Endothelial cell of umbilical vein (primary cell): ENCODE data around the gene EVI5. TPM values are rescaled to one million over a fixed set of nuclear protein-coding genes. Genes with fewer than 3 reads are reported as not detected.

ENCODE experiments used
- BruUV-seq: library from RNA; stranded (reverse); fragments of 400-500 nt; replicated peaks from 2 replicates; lab custom pipeline; 2021; lab: Mats Ljungman, UMichigan
- CTCF ChIA-PET: fragments of 300-600, 350-600 bp; sonication (Branson Sonifier 250); formaldehyde crosslinking; loops from one replicate; lab custom pipeline; 2021; ENCODE audit warnings: antibody characterized with exemption, inconsistent platforms; lab: Charles Lee
- POLR2A ChIA-PET: fragments of 300-600, 350-600 bp; sonication (Branson Sonifier 250); formaldehyde crosslinking; loops from one replicate; lab custom pipeline; 2021; ENCODE audit warnings: antibody characterized with exemption, inconsistent platforms; lab: Charles Lee
- DNase-seq: peaks from one replicate; pipeline ENCODE4 v3.0.0-alpha.2; 2011; ENCODE audit warnings: low read depth, low spot score
- FAIRE-seq: peaks from 2 replicates; lab custom pipeline; 2011; peaks lifted over from hg19 to GRCh38; lab: Jason Lieb, UNC
- H2AFZ ChIP-seq: 2 replicates; pipeline ENCODE4 v1.6.0; 2012; ENCODE audit warnings: low read depth, low read length, control low read depth, inconsistent platforms
- H3K27ac ChIP-seq: 2 replicates; pipeline ENCODE4 v1.5.1; 2011; ENCODE audit warnings: low read depth, mild to moderate bottlenecking, control low read depth, low read length, moderate library complexity; ENCODE audit not compliant: insufficient read depth
- H3K27me3 ChIP-seq, 2 experiments: 2 replicates each; pipeline versions ENCODE4 v1.6.0 to v1.6.1; 2011; ENCODE audit warnings: low read length in 2 of 2, mixed read lengths in 1 of 2; ENCODE audit not compliant: control insufficient read depth in 2 of 2, insufficient read depth in 2 of 2
- H3K36me3 ChIP-seq, 2 experiments: 2 replicates in 1 of 2; 3 replicates in 1 of 2; pipeline ENCODE4 v1.5.1; 2011; ENCODE audit warnings: low read length in 2 of 2, mild to moderate bottlenecking in 1 of 2, moderate library complexity in 1 of 2; ENCODE audit not compliant: control insufficient read depth in 2 of 2, insufficient read depth in 2 of 2; ENCODE audit errors: extremely low read depth in 1 of 2
- H3K4me1 ChIP-seq: 3 replicates; pipeline ENCODE4 v1.5.1; 2011; ENCODE audit warnings: mild to moderate bottlenecking, low read length; ENCODE audit not compliant: control insufficient read depth, insufficient read depth; ENCODE audit errors: extremely low read depth
- H3K4me2 ChIP-seq: 2 replicates; pipeline ENCODE4 v1.6.1; 2011; ENCODE audit warnings: low read length, control low read depth, mixed read lengths; ENCODE audit not compliant: insufficient read depth
- H3K4me3 ChIP-seq, 3 experiments: fragments of 200-600 bp in 1 of 3; sonication (generic), shearing (Covaris generic) in 1 of 3; replicated peaks in 1 of 3; 2 replicates each; pipeline ENCODE4 v1.5.1; 2011 to 2016; ENCODE audit warnings: control low read depth in 3 of 3, low read length in 3 of 3, mild to moderate bottlenecking in 2 of 3, inconsistent platforms in 1 of 3, low read depth in 1 of 3, moderate library complexity in 1 of 3; ENCODE audit not compliant: insufficient read depth in 1 of 3
- H3K79me2 ChIP-seq: 2 replicates; pipeline ENCODE4 v1.6.0; 2012; ENCODE audit warnings: low read length, inconsistent platforms; ENCODE audit not compliant: control insufficient read depth, insufficient read depth
- H3K9ac ChIP-seq: replicated peaks from 2 replicates; pipeline ENCODE3; 2011; ENCODE audit warnings: low read length, control low read depth; ENCODE audit not compliant: insufficient read depth; ENCODE audit errors: extremely low read depth
- H3K9me1 ChIP-seq: replicated peaks from 3 replicates; pipeline ENCODE4 v1.6.0; 2011; ENCODE audit warnings: mild to moderate bottlenecking, low read length; ENCODE audit not compliant: control insufficient read depth, insufficient read depth; ENCODE audit errors: extremely low read depth
- H3K9me3 ChIP-seq: replicated peaks from 2 replicates; pipeline ENCODE4 v1.5.1; 2012; ENCODE audit warnings: low read length, inconsistent platforms; ENCODE audit not compliant: control insufficient read depth, insufficient read depth
- H4K20me1 ChIP-seq: replicated peaks from 2 replicates; pipeline ENCODE3; 2011; ENCODE audit warnings: mild to moderate bottlenecking, low read length; ENCODE audit not compliant: control insufficient read depth, insufficient read depth; ENCODE audit errors: extremely low read depth
- EZH2 ChIP-seq: IDR thresholded peaks from 2 replicates; pipeline ENCODE4 v1.6.1; 2012; ENCODE audit warnings: borderline replicate concordance, low read depth, mild to moderate bottlenecking, moderate library complexity, low read length, inconsistent platforms; ENCODE audit not compliant: severe bottlenecking
- FOS ChIP-seq: IDR thresholded peaks from 2 replicates; pipeline ENCODE4 v1.6.1; 2011; ENCODE audit warnings: mild to moderate bottlenecking, low read length, moderate library complexity, borderline replicate concordance; ENCODE audit not compliant: insufficient read depth
- GATA2 ChIP-seq: IDR thresholded peaks from 2 replicates; pipeline ENCODE4 v1.7.0; 2011; ENCODE audit warnings: low read depth, mild to moderate bottlenecking, moderate library complexity, mixed read lengths, low read length; ENCODE audit not compliant: insufficient read length, insufficient read depth
- JUN ChIP-seq: IDR thresholded peaks from 2 replicates; pipeline ENCODE4 v1.6.1; 2011; ENCODE audit warnings: borderline replicate concordance, low read depth; ENCODE audit not compliant: insufficient read length, insufficient read depth
- MAX ChIP-seq: IDR thresholded peaks from 2 replicates; pipeline ENCODE4 v1.6.1; 2011; ENCODE audit not compliant: insufficient read depth, insufficient read length
- MYC ChIP-seq: IDR thresholded peaks from one replicate; pipeline ENCODE4 v1.6.1; 2011; ENCODE audit warnings: mild to moderate bottlenecking, low read depth, low read length
- POLR2A ChIP-seq: IDR thresholded peaks from 2 replicates; pipeline ENCODE4 v1.6.1; 2012; ENCODE audit warnings: low read depth, mild to moderate bottlenecking, control low read depth, low read length
- POLR2AphosphoS5 ChIP-seq: IDR thresholded peaks from 2 replicates; pipeline ENCODE4 v1.6.1; 2012; ENCODE audit warnings: low read depth, mild to moderate bottlenecking, control low read depth, low read length, moderate library complexity; ENCODE audit not compliant: insufficient read depth
- dilution Hi-C: fragments of 300-500 bp; cut with MboI; formaldehyde crosslinking; loops from one replicate; pipeline ENCODE4 v1.15.0; 2019; ENCODE audit warnings: low sequenced_read_pairs; ENCODE audit not compliant: extremely low pct_ligation_motif_present
- intact Hi-C: fragments of 100-400 bp; cut with micrococcal nuclease; formaldehyde crosslinking; loops from one replicate; pipeline ENCODE4 v1.10.0; 2022
- polyA plus RNA-seq, 4 experiments: library from polyadenylated mRNA; depleted of rRNA in 3 of 4; stranded (reverse) in 3 of 4; unstranded in 1 of 4; fragments of >200 nt; gene quantifications; 2 replicates each; pipeline versions ENCODE4 v1.2.1 to v1.2.3, GENCODE V29; 2011 to 2012; ENCODE audit warnings: missing spikeins in 1 of 4
- total RNA-seq: library from RNA; stranded (reverse); gene quantifications from 2 replicates; pipeline ENCODE4 v1.2.3, GENCODE V29; 2021
- TF ChIP-seq, protein P1 (sequence below), 2 donors: IDR thresholded peaks; 1 replicate in 1 of 2; 2 replicates in 1 of 2; pipeline ENCODE4 v1.5.1; 2011; ENCODE audit warnings: low read length in 2 of 2, mild to moderate bottlenecking in 2 of 2, moderate library complexity in 2 of 2, control low read depth in 1 of 2, inconsistent platforms in 1 of 2, low read depth in 1 of 2; ENCODE audit not compliant: insufficient read depth in 1 of 2; ENCODE audit errors: extremely low read depth in 1 of 2

EVI5 gene
- total and polyA plus RNA-seq, 2 donors (not counting 3 experiments of a cell fraction or from before 2014, with no cell fraction given) = 5.0 to 26.2 TPM

DNA sequence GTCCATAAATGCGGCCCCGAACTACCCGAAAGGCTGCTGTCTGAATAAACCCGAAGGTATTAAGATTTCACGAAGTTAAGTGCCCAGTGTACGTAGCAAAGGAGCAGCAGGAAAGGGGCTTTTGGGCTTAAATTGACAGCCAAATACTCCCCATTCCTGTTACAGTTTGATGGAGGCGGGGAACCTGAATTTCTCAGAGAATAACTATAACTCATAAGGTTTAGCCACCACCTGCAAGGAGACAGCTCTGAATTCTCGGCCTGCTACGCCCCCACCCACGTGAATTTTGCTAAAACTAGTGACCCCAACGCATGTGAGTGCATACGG, 303.3 kb downstream of the EVI5 start:
- no peaks in the 10 kb centered on the region for H3K79me2 ChIP-seq
- ChIA-PET POLR2A (no interaction called here), CTCF (interaction anchor here (2.5 kb wide), 1 partner anchor 171 kb away, joined by 11 read pairs; no protein-coding TSS in a partner anchor)
- H3K9ac ChIP-seq = no peak overlapping the region
- DNase-seq (no peak), FAIRE-seq (no peak)
- H2AFZ ChIP-seq = no peak overlapping the region
- no peaks in the 10 kb centered on the region for H3K36me3 ChIP-seq
- H4K20me1 ChIP-seq = no peaks in the 10 kb centered on the region
- peaks cover 66 to 85% of the 10 kb centered on the region in 2 experiments for H3K27me3 ChIP-seq
- H3K4me3 ChIP-seq = no peak overlapping the region
- BruUV-seq = no TSS peak
- peak overlapping the region; percentile 60 for H3K4me2 ChIP-seq
- intact Hi-C loops (loop anchor here (5.0 kb wide), 3 partner anchors 164 to 336 kb away; partner anchors contain the start of genes GLMN and RPAP2), dilution Hi-C loops (no loop called here)
- peaks cover 55% of the 10 kb centered on the region for H3K4me1 ChIP-seq
- TF ChIP-seq, protein P1, sequence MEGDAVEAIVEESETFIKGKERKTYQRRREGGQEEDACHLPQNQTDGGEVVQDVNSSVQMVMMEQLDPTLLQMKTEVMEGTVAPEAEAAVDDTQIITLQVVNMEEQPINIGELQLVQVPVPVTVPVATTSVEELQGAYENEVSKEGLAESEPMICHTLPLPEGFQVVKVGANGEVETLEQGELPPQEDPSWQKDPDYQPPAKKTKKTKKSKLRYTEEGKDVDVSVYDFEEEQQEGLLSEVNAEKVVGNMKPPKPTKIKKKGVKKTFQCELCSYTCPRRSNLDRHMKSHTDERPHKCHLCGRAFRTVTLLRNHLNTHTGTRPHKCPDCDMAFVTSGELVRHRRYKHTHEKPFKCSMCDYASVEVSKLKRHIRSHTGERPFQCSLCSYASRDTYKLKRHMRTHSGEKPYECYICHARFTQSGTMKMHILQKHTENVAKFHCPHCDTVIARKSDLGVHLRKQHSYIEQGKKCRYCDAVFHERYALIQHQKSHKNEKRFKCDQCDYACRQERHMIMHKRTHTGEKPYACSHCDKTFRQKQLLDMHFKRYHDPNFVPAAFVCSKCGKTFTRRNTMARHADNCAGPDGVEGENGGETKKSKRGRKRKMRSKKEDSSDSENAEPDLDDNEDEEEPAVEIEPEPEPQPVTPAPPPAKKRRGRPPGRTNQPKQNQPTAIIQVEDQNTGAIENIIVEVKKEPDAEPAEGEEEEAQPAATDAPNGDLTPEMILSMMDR (IDR thresholded peaks at IDR 0.05; ENCODE audit: extremely low read depth in 1 of 2, insufficient read depth in 1 of 2, low read depth in 1 of 2, low read length in 2 of 2) = no peak
- TF ChIP-seq GATA2 = no peak
- no peak for TF ChIP-seq MAX
- no peak for TF ChIP-seq JUN
- no peak for TF ChIP-seq FOS
- TF ChIP-seq POLR2A = no peak
- no peak for TF ChIP-seq POLR2AphosphoS5
- TF ChIP-seq EZH2 = no peak
- no peak for TF ChIP-seq MYC
- H3K9me3 ChIP-seq = no peaks in the 10 kb centered on the region
- H3K27ac ChIP-seq = no peak overlapping the region
- no peaks in the 10 kb centered on the region for H3K9me1 ChIP-seq
